WTC11 (cell line): ENCODE data around the gene CAMTA1.

ENCODE experiments used
- E2F1 ChIP-seq: sonication (generic); formaldehyde crosslinking; IDR thresholded peaks from 2 replicates; pipeline ENCODE4 v1.8.0; 2022; ENCODE audit warnings: mild to moderate bottlenecking, missing genetic modification reagents
- MAX ChIP-seq: sonication (generic); formaldehyde crosslinking; IDR thresholded peaks from 2 replicates; pipeline ENCODE4 v1.8.0; 2022; ENCODE audit warnings: mild to moderate bottlenecking, missing genetic modification reagents
- SP1 ChIP-seq: sonication (generic); formaldehyde crosslinking; conservative IDR thresholded peaks from 2 replicates; pipeline ENCODE4 v1.8.1; 2022; ENCODE audit warnings: missing genetic modification reagents
- ZNF232 ChIP-seq: sonication (generic); formaldehyde crosslinking; IDR thresholded peaks from 2 replicates; pipeline ENCODE4 v1.8.0; 2022; ENCODE audit warnings: mild to moderate bottlenecking, missing genetic modification reagents
- TF ChIP-seq, protein P1 (sequence below): fragments of 200-600 bp; IDR thresholded peaks from 2 replicates; pipeline ENCODE4 v1.8.0; 2022; ENCODE audit warnings: antibody characterized with exemption

DNA sequence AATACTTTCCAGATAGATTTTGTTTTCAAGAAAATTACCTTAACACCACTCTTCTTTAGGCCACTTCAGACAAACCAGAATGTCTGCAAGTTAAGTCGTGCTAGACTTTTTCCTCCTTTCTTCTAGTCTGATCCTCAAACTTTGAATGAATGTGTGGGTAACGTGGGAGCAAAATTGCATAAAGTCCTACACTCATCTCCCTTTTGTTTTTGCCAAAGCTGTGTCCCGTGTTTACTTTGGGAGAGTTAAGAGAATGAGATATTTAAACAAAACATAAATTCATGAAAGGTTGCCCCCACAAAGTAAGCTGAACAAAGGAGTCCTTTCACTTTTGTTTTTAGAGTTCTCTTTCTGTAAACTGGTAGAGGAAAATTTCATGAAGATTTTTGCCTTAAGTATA is 969.0 kb downstream of the CAMTA1 start:
- TF ChIP-seq ZNF232 (CRISPR knock-in tag) (no peak), MAX (CRISPR knock-in tag) (no peak), E2F1 (CRISPR knock-in tag) (no peak), SP1 (CRISPR knock-in tag) (no peak)
- TF ChIP-seq, protein P1, sequence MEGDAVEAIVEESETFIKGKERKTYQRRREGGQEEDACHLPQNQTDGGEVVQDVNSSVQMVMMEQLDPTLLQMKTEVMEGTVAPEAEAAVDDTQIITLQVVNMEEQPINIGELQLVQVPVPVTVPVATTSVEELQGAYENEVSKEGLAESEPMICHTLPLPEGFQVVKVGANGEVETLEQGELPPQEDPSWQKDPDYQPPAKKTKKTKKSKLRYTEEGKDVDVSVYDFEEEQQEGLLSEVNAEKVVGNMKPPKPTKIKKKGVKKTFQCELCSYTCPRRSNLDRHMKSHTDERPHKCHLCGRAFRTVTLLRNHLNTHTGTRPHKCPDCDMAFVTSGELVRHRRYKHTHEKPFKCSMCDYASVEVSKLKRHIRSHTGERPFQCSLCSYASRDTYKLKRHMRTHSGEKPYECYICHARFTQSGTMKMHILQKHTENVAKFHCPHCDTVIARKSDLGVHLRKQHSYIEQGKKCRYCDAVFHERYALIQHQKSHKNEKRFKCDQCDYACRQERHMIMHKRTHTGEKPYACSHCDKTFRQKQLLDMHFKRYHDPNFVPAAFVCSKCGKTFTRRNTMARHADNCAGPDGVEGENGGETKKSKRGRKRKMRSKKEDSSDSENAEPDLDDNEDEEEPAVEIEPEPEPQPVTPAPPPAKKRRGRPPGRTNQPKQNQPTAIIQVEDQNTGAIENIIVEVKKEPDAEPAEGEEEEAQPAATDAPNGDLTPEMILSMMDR: no peak
